ENCODE measurements around the gene CFD.

Gene CFD

GRCh38 chr19:911197-912033, 52.0 kb downstream of the CFD start:
- DNase-seq, result no peak

GRCh38 chr19:912181-913079, 53.0 kb downstream of the CFD start:
- no peak for DNase-seq

Data from NCI-H524 treated with DMSO at 0.1 percent for 48 hours (cell line).